ENCODE measurements around the gene ISM1. TPM values are rescaled to one million over a fixed set of nuclear protein-coding genes. Genes with fewer than 3 reads are reported as not detected.

Gene ISM1
- polyA plus RNA-seq, 1 donor from 2014 or later = not detected

DNA sequence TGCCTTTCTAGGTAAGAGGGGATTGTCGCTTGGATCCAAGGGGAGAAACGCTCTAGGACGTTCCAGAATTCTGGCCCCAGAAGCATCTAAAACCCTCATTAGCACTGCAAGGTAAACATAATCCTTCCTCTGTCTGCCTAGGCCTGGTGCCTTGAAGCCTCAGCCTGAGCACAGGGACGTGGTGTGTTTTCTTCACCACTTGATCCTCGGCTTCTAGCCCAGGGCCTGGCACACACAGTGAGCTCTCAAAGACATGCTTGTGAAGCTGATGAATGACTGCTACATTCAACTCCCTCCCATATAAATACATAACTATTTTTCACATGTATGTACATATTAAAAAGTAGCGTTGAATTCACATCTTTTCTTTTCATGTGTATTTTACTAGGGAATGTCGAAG, 100.3 kb downstream of the ISM1 start:
- Histone ChIP-seq H3K36me3 (ENCODE audit: insufficient read depth, low read length) (no peaks in the 10 kb centered on the region), H3F3A (ENCODE audit: insufficient read depth, low read length, poor library complexity, severe bottlenecking) (no peaks in the 10 kb centered on the region), H3K9me2 (ENCODE audit: insufficient read depth, low read length) (no peaks in the 10 kb centered on the region), H2AFZ (ENCODE audit: low read depth, low read length) (no peak overlapping the region), H3K27me3 (ENCODE audit: insufficient read depth, low read depth, low read length) (no peaks in the 10 kb centered on the region), H3K4me3 (ENCODE audit: low read length) (no peak overlapping the region), H3K9me3 (ENCODE audit: low read length) (no peaks in the 10 kb centered on the region), H3K27ac (ENCODE audit: low read length) (no peak overlapping the region), H4K20me1 (ENCODE audit: insufficient read depth) (no peaks in the 10 kb centered on the region), H3K4me2 (ENCODE audit: low read length) (no peak overlapping the region), H3K79me2 (replicated peaks; ENCODE audit: insufficient read depth, low read length) (no peaks in the 10 kb centered on the region), H3K9ac (ENCODE audit: low read length) (no peak overlapping the region)
- TF ChIP-seq TAF1 (IDR thresholded peaks at IDR 0.05; ENCODE audit: low read depth) = no peak
- no peak for TF ChIP-seq EP300 (conservative IDR thresholded peaks at IDR 0.05; ENCODE audit: poor library complexity, severe bottlenecking)
- no peak for TF ChIP-seq SMC3 (conservative IDR thresholded peaks at IDR 0.05; ENCODE audit: poor library complexity)
- no peak for TF ChIP-seq RAD21 (conservative IDR thresholded peaks at IDR 0.05)
- no peak for TF ChIP-seq EZH2 (IDR thresholded peaks at IDR 0.05; ENCODE audit: borderline replicate concordance, insufficient read depth, low read length, poor library complexity, severe bottlenecking)
- TF ChIP-seq POLR2AphosphoS5 (IDR thresholded peaks at IDR 0.05) = no peak
- TF ChIP-seq, protein P1, sequence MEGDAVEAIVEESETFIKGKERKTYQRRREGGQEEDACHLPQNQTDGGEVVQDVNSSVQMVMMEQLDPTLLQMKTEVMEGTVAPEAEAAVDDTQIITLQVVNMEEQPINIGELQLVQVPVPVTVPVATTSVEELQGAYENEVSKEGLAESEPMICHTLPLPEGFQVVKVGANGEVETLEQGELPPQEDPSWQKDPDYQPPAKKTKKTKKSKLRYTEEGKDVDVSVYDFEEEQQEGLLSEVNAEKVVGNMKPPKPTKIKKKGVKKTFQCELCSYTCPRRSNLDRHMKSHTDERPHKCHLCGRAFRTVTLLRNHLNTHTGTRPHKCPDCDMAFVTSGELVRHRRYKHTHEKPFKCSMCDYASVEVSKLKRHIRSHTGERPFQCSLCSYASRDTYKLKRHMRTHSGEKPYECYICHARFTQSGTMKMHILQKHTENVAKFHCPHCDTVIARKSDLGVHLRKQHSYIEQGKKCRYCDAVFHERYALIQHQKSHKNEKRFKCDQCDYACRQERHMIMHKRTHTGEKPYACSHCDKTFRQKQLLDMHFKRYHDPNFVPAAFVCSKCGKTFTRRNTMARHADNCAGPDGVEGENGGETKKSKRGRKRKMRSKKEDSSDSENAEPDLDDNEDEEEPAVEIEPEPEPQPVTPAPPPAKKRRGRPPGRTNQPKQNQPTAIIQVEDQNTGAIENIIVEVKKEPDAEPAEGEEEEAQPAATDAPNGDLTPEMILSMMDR (IDR thresholded peaks at IDR 0.05; ENCODE audit: poor library complexity, severe bottlenecking) = no peak
- TF ChIP-seq, protein P2, sequence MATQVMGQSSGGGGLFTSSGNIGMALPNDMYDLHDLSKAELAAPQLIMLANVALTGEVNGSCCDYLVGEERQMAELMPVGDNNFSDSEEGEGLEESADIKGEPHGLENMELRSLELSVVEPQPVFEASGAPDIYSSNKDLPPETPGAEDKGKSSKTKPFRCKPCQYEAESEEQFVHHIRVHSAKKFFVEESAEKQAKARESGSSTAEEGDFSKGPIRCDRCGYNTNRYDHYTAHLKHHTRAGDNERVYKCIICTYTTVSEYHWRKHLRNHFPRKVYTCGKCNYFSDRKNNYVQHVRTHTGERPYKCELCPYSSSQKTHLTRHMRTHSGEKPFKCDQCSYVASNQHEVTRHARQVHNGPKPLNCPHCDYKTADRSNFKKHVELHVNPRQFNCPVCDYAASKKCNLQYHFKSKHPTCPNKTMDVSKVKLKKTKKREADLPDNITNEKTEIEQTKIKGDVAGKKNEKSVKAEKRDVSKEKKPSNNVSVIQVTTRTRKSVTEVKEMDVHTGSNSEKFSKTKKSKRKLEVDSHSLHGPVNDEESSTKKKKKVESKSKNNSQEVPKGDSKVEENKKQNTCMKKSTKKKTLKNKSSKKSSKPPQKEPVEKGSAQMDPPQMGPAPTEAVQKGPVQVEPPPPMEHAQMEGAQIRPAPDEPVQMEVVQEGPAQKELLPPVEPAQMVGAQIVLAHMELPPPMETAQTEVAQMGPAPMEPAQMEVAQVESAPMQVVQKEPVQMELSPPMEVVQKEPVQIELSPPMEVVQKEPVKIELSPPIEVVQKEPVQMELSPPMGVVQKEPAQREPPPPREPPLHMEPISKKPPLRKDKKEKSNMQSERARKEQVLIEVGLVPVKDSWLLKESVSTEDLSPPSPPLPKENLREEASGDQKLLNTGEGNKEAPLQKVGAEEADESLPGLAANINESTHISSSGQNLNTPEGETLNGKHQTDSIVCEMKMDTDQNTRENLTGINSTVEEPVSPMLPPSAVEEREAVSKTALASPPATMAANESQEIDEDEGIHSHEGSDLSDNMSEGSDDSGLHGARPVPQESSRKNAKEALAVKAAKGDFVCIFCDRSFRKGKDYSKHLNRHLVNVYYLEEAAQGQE (IDR thresholded peaks at IDR 0.05; ENCODE audit: borderline replicate concordance) = no peak
- TF ChIP-seq MXI1 (conservative IDR thresholded peaks at IDR 0.05; ENCODE audit: poor library complexity, severe bottlenecking) = no peak

DNA sequence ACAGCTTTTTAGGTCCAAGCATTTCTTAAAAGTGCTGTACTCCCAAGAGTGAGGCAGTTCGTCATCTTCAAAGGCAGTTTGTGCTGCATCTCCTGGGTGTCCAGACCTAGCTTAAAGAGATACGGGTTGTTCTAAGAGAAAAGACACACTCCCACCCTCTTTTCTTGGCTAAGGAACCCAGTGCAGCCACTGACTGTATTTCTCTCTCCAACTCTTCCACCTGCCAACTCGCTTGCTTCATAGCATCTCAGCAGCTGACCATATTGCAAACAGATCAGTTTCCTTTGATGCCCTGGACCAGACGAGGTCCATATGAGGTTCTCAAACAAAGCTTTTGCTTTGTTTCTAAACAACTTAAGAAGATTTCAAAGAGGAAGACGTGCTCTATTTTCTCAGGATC, 101.1 kb downstream of the ISM1 start:
- Histone ChIP-seq H3K9me2 (ENCODE audit: insufficient read depth, low read length) (no peaks in the 10 kb centered on the region), H3K27ac (ENCODE audit: low read length) (no peak overlapping the region), H3F3A (ENCODE audit: insufficient read depth, low read length, poor library complexity, severe bottlenecking) (no peaks in the 10 kb centered on the region), H3K4me3 (ENCODE audit: low read length) (no peak overlapping the region), H3K4me2 (ENCODE audit: low read length) (no peak overlapping the region), H3K27me3 (ENCODE audit: insufficient read depth, low read depth, low read length) (no peaks in the 10 kb centered on the region), H3K9ac (ENCODE audit: low read length) (no peak overlapping the region), H4K20me1 (ENCODE audit: insufficient read depth) (no peaks in the 10 kb centered on the region), H2AFZ (ENCODE audit: low read depth, low read length) (no peak overlapping the region), H3K36me3 (ENCODE audit: insufficient read depth, low read length) (no peaks in the 10 kb centered on the region), H3K79me2 (replicated peaks; ENCODE audit: insufficient read depth, low read length) (no peaks in the 10 kb centered on the region), H3K9me3 (ENCODE audit: low read length) (no peaks in the 10 kb centered on the region)
- TF ChIP-seq TAF1 (IDR thresholded peaks at IDR 0.05; ENCODE audit: low read depth) = no peak
- TF ChIP-seq SMC3 (conservative IDR thresholded peaks at IDR 0.05; ENCODE audit: poor library complexity) = no peak
- TF ChIP-seq, protein P1 (IDR thresholded peaks at IDR 0.05; ENCODE audit: poor library complexity, severe bottlenecking) = no peak
- TF ChIP-seq EP300 (conservative IDR thresholded peaks at IDR 0.05; ENCODE audit: poor library complexity, severe bottlenecking) = no peak
- no peak for TF ChIP-seq EZH2 (IDR thresholded peaks at IDR 0.05; ENCODE audit: borderline replicate concordance, insufficient read depth, low read length, poor library complexity, severe bottlenecking)
- TF ChIP-seq, protein P2 (IDR thresholded peaks at IDR 0.05; ENCODE audit: borderline replicate concordance) = no peak
- no peak for TF ChIP-seq MXI1 (conservative IDR thresholded peaks at IDR 0.05; ENCODE audit: poor library complexity, severe bottlenecking)
- no peak for TF ChIP-seq RAD21 (conservative IDR thresholded peaks at IDR 0.05)

Measured in neural cell (in vitro differentiated cells).